GM18502 (cell line): ENCODE data around the gene AQP9.
"Not testable (repeated sequence)": the region's sequence is repeated elsewhere in the genome, so short reads cannot be mapped to it uniquely, and the experiment has no call there.

Experiments used
- ATAC-seq: cut with Tn5 transposase; IDR thresholded peaks from one replicate; pipeline ENCODE4 v1.9.1; 2021; ENCODE audit warnings: mild to moderate bottlenecking; ENCODE audit not compliant: unreplicated experiment, poor library complexity

The AQP9 gene

GRCh38 chr15:58138106-58138505 lies at the start of gene AQP9:
Gene AQP9, plus strand, starts transcription at chr15:58138381. Its CDS starts 185 bp downstream, at chr15:58138566.
- no peak for ATAC-seq

GRCh38 chr15:58095415-58095814 lies 42.8 kb upstream of the AQP9 start:
- no peak for ATAC-seq

GRCh38 chr15:58096529-58097084 lies 41.6 kb upstream of the AQP9 start:
- no peak for ATAC-seq

- ATAC-seq, result no peak
Observed at GRCh38 chr15:58103482-58103881, 34.7 kb upstream of the AQP9 start.

- ATAC-seq, result no peak
Observed at GRCh38 chr15:58108117-58108516, 30.1 kb upstream of the AQP9 start.

GRCh38 chr15:58109419-58109818 lies 28.8 kb upstream of the AQP9 start:
- ATAC-seq, result no peak

GRCh38 chr15:58110999-58111717 lies 27.0 kb upstream of the AQP9 start:
- ATAC-seq, result no peak

- no peak for ATAC-seq
Observed at GRCh38 chr15:58111718-58112104, 26.5 kb upstream of the AQP9 start.

GRCh38 chr15:58113358-58113757 lies 24.8 kb upstream of the AQP9 start:
- ATAC-seq, result not testable (repeated sequence)

- ATAC-seq, result no peak
Observed at GRCh38 chr15:58114388-58114787, 23.8 kb upstream of the AQP9 start.

GRCh38 chr15:58114812-58115211 lies 23.4 kb upstream of the AQP9 start:
- no peak for ATAC-seq

- ATAC-seq, result no peak
Observed at GRCh38 chr15:58115692-58116091, 22.5 kb upstream of the AQP9 start.

- no peak for ATAC-seq
Observed at GRCh38 chr15:58117619-58118018, 20.6 kb upstream of the AQP9 start.

GRCh38 chr15:58118272-58118671 lies 19.9 kb upstream of the AQP9 start:
- no peak for ATAC-seq

- no peak for ATAC-seq
Observed at GRCh38 chr15:58119016-58119415, 19.2 kb upstream of the AQP9 start.

- no peak for ATAC-seq
Observed at GRCh38 chr15:58124585-58124984, 13.6 kb upstream of the AQP9 start.

- ATAC-seq, result no peak
Observed at GRCh38 chr15:58125333-58125732, 12.8 kb upstream of the AQP9 start.

- no peak for ATAC-seq
Observed at GRCh38 chr15:58134886-58135285, 3.3 kb upstream of the AQP9 start.

GRCh38 chr15:58135511-58136174 lies 2.5 kb upstream of the AQP9 start:
- ATAC-seq, result no peak

GRCh38 chr15:58136731-58137130 lies 1.4 kb upstream of the AQP9 start:
- ATAC-seq, result no peak

- no peak for ATAC-seq
Observed at GRCh38 chr15:58137686-58138085, 495 bp upstream of the AQP9 start.
